OCI-LY3 (cell line): Measurements from ENCODE around the gene PRMT2.

Source experiments
- EZH2phosphoT487 ChIP-seq: fragments of 200-600 bp; shearing (Covaris generic); IDR thresholded peaks from 2 replicates; pipeline ENCODE4 v1.6.1; 2018; ENCODE audit warnings: antibody characterized with exemption, mixed run types, low read depth
- TF ChIP-seq, protein P1 (sequence below): fragments of 200-600, 300-600 bp; sonication (generic); IDR thresholded peaks from 2 replicates; pipeline ENCODE4 v1.5.1; 2014; ENCODE audit warnings: antibody characterized with exemption, low read length, low read depth

DNA sequence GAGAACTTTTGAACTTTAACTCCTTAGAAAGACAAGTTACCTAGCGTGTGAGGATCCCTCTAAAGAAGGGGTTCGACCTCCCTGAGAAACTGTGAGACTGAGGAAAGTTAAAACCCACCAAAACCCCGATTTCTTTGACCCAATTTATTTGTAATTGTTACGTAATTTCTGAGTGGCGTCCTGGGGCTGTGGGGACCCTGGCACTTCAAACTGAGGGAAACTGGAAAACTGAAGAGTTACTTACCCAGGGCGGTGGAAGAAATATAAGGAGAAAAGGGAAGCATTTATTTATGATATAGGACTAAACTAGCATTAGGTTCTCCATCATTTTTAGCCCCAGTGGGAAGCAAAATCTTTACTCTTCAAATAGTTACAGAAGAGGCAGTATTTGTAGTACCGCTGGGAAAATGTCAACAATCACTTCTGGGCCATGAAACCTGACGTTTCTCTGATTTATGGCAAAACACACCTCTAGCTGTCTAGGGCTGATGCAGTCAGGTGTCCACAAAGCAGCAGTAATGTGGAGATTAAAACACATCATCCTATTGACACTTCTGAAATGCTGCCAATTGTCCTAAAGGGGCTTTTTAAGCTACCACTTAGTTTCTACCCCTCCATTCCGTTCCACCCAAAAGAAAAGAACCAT, 31.0 kb upstream of the PRMT2 start:
- no peak for TF ChIP-seq EZH2phosphoT487
- TF ChIP-seq, protein P1, sequence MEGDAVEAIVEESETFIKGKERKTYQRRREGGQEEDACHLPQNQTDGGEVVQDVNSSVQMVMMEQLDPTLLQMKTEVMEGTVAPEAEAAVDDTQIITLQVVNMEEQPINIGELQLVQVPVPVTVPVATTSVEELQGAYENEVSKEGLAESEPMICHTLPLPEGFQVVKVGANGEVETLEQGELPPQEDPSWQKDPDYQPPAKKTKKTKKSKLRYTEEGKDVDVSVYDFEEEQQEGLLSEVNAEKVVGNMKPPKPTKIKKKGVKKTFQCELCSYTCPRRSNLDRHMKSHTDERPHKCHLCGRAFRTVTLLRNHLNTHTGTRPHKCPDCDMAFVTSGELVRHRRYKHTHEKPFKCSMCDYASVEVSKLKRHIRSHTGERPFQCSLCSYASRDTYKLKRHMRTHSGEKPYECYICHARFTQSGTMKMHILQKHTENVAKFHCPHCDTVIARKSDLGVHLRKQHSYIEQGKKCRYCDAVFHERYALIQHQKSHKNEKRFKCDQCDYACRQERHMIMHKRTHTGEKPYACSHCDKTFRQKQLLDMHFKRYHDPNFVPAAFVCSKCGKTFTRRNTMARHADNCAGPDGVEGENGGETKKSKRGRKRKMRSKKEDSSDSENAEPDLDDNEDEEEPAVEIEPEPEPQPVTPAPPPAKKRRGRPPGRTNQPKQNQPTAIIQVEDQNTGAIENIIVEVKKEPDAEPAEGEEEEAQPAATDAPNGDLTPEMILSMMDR: no peak
